GM19452 (cell line): Measurements from ENCODE around the gene DIP2B.

Source experiments
- ATAC-seq: cut with Tn5 transposase; IDR thresholded peaks from one replicate; pipeline ENCODE4 v1.9.1; 2021; ENCODE audit not compliant: unreplicated experiment

DIP2B gene

DNA sequence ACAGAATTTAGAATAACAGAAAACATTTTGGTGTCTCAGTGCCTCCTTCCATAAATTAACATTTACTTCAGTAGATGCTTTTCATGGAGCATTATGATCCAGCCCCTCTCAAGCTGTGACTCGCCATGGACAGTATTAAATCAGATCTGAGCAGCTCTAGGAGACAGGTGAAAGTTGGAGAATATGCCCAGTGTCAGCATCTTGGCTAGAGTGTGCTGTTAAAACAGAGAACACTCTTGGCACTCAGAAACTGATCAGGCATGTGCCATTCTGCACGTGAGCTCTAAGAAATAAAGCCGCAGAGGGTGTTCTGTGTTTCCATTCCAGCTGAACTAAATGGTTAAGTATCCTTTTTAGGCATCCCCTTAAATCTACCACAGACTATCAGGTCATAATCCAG, 68.0 kb downstream of the DIP2B start:
- ATAC-seq = no peak

DNA sequence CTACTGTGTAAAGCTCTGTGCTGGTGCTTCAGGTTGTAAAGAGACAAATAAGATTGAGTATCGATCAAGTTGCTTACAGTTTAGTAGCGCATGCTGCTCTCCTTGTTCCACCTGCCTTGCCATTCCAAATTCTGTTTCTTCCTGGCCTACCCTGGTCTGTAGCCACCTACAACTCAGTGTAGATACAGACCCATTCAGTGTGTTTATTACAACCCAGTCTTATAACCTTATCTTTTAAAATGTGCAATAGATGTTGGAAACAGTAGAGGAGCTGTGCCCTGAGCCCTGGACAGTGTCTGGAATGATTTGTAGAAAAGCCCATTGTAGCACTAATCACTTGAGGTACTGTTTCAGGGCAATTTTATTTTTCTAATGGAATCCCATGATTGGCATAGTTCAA, 68.5 kb downstream of the DIP2B start:
- no peak for ATAC-seq

DNA sequence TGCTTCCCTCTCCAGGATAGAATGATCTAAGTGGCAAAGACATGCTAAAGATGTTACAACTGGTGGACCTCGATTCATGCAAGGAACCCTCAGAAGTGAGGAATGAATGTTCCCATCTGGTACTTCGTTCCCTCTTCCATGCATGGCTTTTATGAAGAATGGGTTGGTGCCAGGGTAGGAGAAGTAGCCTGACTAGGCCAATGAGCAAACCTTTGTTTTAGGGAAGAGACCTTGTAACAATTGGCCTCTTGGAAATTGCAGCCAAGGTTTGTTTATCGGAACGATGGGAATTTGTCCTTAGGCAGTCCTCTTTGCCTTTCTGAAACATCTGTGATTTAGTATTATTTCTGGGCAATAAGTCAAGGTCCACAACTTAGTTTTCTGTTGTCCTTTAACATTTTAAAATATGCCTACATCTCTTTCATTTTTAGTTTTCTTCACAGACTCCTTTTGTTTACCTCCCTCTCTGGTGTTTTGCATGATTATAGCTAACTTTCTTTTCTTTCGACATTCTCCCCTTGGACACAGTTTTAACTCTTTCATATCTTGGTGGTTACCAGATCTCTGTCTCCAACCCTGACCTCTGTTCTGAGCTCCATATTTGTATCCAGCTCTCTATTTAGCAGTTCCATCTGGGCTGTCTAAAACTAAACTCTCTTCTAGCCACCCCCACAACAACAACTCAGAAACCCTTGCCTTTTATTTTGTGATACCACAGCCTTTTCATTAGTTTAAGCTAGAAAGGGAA, 70.0 kb downstream of the DIP2B start:
- no peak for ATAC-seq

DNA sequence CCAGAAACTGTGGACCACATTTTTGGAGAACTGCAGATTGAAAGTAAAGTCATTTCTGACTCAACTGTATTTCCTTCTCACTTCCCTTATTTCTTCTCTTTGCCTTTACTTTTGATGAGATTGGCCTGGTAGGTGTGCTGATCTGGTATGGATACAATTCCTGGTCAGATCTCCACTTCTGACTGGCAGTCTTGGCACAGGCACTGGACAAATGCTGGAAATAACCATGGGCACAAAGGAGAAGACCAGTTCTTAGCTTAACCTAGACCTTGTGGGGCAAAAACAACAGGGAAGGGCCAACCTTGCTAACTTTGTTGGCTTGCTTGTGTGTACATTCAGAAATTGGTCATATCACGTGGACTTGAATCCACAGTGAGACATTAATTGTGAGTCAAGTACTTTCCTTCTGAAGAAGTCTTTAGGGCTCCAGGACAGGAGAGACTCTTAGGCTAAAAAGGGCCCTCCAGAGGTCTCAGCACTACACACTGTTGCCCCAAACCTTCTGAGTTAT, 75.0 kb downstream of the DIP2B start:
- no peak for ATAC-seq

DNA sequence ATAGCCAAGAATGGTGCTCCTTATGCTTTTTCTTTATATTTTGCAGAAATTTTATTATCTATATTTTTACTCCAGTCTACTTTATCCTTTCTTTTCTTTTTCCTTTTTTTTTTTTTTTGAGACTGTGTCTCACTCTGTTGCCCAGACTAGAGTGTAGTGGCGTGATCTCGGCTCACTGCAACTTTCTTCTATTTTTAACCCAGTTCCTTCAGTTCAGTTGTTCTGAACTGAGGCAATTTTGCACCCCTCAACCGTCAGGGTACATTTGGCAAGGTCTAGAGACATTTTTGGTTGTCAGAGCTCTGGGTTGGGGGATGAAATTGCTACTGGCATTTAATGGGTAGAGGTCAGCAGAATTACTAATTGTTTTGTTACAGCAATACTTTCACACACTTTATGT, 75.7 kb downstream of the DIP2B start:
- ATAC-seq = no peak

DNA sequence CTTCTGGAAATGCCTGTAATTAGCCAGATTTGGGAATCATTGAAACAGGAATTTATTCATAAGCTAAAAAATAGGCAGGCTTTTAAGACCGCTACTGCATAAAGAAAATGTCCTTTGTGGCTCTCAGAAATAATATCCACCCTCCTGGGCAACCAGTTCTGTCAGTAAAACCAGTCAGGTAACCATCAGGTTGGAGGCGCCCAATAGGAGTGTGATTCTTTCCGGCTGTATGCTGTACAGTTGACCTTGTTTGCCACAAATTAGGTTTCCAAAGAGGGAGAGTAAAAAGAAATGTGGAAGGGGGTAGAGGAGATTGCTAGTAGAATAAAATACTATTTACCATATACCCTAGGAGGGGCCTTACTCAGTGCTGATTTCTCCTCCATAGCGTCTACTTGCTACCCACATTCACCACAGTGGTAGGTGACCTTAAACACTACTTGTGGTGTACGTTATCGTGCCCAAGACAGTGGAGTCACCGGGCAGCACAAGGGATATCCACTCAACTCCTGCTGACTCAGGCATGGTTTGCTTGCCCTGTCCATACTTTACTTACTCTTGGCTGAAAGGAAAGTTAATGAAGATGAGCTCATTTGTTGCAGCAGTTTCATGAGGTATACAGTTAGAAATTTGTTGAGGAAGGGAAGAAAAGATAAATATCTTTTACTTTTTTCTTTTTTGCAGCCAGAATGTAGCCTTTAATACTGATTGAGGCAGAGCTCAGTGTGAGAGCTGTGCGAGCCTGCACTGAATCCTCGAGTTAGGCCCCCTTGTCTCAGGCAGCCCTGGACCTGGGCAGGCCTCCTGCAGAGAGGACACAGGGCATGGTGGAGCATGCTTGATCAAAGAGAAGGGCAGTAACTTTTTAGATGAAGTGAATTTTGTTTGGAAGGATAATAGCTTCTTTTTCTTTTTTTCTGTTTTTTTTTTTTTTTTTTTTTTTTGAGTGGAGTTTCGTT, 76.7 kb downstream of the DIP2B start:
- no peak for ATAC-seq

DNA sequence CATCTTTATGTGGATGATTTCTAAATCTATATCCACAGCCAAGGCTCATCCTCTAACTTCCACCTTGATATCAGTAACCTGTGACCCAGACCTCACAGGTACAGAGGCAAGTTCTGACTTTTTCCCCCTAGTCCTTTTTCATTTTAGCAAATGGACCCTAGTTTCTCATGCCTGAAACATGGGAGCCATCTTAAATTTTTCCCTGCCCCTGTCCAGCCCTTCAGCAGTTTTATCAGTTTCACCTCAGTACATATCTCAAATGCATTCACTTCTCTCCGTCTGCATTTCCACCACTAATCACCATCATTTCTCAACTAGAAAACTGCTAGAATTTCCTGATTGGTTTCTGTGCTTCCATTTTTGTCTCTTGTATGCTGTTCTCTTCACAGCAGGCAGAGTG, 79.3 kb downstream of the DIP2B start:
- ATAC-seq = no peak

DNA sequence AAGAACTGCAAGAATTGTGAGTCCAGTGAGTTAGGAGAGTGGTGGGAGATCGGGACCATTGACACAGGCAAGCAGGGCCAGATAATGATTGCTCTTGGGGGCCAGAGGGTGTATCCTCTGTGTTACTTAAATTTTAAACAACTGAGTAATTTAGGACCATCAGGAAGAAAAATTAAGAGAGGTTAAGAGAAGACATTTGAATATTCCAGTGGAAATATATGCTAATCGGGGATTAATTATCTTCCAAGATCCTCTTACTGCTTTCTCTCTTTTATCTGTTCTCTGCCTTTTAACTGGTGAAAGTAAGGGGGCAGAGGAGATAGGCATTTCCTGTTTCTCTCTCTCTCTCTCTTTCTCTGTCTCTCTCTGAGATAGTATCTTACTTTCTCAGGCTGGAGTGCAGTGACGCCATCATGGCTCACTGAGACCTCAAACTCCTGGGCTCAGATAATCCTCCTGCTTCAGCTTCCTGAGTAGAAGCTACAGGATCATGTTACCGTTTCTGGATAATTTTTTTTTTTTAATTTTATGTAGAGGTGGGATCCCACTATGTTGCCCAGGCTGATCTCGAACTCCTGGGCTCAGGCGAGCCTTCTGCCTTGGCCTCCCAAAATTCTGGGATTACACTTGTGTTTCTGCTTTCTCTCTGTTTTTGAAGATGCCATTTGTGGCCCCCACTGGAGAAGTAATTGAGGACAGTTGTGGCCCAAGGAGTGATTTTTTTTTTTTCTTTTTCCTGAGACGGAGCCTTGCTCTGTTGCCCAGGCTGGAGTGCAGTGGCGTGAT, 85.1 kb downstream of the DIP2B start:
- ATAC-seq = no peak

DNA sequence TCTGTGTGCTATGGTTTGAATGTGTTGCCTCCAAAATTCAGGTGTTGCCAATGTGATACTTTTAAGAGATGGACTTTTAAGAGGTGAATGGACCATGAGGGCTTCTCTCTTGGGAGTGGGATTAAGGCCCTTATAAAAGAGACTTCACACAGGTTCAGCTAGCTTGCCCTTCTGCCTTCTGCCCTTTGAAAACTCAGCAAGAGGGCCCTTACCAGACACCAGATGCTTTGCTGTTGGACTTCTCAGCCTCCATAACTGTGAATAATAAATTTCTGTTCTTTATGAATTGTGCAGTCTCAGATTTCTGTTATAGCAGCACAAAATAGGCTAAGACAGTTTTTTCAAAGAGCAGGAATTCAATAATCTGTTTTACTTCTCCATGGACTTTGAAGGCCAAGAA, 86.1 kb downstream of the DIP2B start:
- ATAC-seq = no peak

DNA sequence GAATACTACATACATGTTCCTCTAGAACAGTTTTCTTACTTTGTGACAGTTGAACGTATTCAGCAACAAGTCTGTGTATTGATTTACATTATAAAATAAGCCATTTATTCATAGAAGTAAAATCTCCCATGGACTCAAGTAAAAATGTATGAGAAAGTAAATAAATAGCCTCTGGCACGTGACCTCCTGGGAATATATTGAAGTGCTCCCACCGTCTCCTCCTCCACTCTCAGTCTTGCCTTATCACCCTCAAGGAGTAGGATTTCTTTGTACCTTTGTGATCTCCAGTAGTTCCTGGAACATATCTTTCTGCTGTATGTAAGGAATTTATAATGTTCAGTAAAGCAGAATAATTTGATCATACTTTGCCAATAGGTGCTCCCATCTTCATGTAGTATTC, 90.9 kb downstream of the DIP2B start:
- no peak for ATAC-seq

DNA sequence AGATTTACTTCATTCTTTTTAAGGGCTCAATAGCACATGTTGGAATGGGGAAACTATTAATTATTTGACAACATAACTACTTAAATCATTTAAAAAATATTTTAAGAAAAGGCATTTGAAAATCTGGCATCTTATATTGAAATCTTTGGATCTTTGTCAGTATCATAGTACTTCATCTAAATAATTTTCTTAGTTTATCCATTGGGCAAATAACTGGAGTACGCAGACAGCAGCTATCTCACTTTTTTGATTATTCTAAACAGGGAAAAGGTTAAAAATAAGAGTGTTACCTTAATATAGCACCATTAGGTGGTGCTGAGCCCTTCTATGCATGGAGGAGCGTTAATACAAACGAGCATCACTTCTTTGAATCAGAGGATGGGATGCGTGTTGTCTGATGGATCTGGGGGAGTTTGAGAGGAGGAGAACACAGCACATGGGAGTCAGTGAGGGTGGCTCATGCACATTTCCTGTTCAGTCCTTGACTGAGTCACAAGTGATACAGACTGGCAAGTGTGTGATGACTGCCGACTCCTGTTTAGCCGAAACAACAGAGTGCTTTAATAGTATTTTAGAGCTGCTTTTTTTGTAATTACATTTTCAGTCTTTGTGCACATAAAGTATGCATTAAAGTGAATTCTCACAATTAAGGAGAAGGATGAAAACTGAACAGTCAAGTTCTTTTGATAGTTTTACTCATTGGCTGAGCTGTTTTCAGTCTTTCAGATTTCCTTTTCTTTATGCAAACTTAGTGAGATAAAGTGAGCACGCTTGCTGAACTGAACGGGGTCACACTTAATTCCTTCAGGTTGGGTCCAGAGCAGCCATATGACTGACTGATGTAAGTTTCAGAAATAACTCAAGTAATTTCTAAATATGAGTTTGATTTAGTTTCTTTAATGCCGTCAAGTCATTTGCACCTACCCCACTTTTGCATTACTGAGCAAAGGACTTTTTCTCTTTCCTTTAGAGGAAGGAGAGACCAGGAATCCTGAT, 92.7 kb downstream of the DIP2B start:
- ATAC-seq = peak; percentile 70

DNA sequence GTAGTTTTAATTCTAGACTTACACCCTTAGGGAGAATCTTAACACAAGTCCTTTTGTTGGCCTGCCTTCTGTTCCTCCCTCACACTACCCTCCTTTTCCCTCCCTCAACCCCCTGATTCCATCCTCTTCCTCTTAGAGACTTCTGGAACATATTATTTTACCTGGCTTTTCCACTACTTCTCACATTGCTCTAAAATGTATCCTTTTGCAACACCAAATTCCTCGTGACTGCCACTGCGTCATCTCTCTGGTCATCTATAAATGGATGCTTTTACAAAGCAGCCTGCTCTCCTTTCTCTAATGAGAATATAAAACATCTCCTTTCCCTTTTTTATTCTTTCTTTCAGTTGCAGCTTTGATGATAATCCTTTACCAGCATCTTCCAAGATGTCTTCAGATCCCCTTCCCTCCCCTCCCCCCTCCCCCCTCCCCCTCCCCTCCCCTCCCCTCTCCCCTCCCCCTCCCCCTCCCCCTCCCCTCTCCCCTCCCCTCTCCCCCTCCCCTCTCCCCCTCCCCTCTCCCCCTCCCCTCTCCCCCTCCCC, 93.6 kb downstream of the DIP2B start:
- ATAC-seq = no peak

DNA sequence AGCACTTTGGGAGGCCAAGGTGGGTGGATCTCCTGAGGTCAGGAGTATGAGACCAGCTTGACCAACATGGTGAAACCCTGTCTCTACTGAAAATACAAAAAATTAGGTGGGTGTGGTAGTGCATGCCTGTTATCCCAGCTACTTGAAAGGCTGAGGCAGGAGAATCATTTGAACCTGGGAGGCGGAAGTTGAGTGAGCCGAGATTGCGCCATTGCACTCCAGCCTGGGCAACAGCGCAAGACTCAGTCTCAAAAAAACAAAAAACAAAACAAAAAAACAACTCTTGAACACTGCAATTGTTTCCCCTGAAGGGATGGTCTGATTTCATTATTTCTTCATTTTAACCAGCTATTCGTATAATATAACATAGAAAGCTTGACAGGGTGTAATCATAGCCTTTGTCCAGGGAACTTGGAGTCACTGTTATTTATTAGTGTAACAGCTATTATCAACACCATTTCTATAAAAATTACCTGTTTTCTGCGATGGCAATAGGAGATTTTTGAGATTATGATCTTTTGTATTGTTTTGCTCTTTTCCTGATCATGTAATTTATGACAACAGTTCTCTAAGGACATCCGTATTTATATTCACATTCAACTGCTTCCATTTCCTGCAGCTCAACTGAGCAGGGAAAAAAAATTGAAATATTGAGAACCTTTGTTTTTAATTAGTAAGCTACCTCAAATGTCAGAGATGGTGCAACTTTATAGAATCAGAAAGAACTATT, 94.7 kb downstream of the DIP2B start:
- ATAC-seq = no peak

DNA sequence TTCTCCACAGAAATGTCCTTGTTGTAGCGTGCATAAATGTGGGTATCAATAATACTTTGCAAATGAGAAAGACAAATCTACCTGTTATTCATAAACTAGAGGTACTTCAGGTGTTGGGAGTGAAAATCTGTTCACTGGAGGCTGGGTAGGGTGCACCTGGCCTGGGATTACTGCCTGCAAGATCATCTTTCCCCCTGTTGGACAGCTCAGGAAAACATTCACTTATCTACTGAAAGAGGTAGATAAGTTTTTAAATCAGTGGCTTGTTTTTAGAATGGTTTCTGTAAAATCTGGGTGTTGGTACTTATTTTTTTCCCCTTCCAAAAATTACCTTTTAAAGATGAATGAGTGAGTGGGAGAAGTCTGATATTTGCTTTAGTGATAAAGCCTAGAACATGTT, 95.6 kb downstream of the DIP2B start:
- no peak for ATAC-seq

DNA sequence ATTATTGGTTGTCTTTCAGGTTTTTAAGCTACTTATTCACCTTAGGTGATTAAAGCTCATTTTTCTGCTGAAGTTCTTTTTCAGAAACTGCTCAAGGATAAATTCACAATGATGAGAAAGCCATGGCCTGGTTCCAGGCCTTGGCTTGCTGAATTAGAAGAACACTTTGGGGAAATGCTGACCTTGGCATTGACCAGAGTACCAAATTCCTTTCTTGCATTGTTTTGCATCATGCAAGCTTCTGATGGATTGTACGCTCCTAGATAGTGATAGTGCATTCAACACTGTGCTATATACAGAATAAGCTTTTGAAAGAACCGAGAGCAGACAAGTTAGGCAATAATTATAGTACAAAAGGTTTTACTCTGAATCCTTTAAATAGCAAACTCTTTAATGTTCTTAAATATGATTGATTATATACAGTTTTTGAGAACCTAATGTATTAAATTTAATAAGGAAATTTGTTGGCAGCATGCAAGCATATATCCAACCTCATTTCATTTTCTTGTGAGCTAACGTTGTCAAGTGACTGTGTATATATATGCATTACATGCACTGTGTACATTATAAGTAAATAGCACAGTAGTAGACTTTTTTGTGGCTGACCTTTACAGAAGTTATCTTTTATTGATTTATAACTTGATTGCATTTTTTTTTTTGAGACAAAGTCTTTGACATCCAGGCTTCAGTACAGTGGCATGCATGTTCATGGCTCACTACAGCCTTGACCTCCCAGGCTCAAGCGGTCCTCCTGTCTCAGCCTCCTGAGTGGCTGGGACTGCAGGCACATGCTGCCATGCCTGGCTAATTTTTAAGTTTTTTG, 99.2 kb downstream of the DIP2B start:
- ATAC-seq = no peak

DNA sequence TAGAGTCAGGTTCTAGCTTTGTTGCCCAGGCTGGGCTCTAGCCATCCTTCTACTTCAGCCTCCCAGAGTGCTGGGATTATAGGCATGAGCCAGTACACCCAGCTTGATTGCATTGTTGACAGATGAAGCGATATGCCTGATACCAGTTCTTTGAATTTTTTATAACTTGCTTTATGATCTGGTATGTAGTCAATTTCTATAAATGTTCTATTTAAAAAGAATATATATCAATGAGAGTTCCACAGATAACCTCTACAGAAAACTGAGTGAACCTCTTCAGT, 99.8 kb downstream of the DIP2B start:
- no peak for ATAC-seq

DNA sequence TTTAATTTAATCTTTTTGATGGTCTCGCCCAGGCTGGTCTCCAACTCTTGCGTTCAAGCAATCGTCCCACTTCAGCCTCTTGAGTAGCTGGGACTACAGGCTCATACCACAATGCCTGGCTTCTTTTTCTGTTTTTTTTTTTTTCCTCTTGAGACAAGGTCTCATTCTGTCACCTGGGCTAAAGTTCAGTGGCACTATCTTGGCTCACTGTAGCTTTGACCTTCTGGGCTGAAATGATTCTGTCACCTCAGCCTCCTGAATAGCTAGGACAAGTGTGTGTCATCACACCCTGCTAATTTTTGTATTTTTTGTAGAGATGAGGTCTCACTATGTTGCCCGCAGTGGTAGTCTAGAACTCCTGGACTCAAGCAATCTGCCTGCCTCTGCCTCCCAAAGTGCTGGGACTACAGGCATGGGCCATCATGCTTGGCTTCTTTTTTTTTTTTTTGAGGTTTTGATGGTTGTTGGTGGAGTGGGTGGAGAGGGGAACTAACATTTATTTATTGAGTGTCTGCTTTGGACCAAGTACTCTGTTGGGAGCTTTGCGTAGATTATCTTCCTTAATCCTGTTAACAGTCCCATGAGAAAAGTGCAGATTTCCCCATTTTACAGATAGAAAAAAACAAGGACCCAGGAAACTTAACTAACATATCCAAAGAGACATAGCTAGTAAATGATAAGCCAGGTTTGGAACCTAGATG, 102.0 kb downstream of the DIP2B start:
- no peak for ATAC-seq
